ENCODE data around the gene NAIF1.
A peak's percentile ranks its signal among the peaks of the same experiment; 100 is the strongest.
"Not testable (repeated sequence)": the region's sequence is repeated elsewhere in the genome, so short reads cannot be mapped to it uniquely, and the experiment has no call there.

NAIF1 gene

DNA sequence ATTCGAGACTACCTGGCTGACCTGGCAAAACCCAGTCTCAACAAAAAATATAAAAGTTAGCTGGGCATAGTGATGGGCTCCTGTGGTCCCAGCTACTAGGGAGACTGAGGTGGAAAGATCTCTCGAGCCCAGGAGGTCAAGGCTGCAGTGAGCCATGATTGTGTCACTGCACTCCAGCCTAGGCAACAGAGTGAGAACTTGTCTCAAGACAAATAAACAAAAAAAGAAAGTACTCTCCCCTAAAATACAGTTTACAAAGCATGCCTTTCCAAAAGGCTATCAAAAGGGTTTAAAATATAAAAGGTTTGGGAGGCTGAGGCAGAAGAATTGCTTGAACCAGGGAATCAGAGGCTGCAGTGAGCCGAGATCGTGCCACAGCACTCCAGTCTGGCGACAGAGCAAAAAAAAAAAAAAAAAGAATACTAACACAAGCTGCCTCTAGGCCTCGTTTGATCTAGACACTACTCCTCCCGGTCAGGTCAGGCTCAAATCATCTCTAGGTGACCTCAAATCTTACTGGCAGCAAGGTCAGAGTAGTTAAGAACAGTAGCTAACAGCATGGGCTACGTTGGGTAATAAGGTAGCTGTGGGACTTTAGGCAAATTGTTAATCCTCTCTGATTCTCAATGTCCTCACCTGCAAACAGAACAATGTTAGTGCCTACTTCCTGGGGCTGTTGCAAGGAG lies 9.3 kb downstream of the NAIF1 start:
- no peak for DNase-seq (ENCODE audit: low spot score)

DNA sequence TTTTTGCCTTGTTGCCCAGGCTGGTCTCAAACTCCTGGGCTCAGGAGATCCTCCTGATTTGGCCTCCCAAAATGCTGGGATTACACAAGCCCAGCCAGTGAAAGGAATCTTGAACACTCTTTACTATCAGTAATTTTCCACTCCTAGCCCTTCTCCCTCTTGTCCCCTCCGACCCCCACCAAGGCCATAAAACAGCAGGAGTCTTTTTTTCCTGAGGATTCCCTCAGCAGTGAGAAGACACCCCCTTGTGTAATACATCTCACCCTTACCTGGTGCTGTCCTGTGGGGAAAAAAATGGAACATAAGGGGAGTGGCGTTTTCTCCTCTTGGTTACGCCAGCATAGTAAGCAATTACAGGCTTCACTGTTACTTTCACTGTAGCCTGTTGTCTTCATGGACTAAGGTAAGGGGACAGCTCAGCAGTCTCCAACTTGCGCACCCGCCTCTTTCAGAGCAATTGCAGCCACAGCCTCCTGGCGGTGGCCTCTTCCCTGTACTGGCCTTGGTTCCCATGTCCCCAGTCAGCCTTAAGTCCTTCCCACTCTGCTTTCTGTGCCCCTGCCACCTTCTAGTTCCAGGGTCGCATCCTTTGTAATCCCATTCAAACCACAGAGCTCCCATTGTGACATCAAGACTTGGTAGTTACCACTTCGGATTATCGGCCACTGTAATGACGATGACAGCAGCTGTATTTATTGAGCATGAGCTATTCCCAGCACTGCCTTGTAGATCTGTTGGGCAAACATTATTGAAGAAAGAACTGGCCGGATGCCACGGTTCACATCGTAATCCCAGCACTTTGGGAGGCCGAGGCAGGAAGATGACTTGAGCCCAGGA lies 10.0 kb downstream of the NAIF1 start:
- no peak for DNase-seq (ENCODE audit: low spot score)

DNA sequence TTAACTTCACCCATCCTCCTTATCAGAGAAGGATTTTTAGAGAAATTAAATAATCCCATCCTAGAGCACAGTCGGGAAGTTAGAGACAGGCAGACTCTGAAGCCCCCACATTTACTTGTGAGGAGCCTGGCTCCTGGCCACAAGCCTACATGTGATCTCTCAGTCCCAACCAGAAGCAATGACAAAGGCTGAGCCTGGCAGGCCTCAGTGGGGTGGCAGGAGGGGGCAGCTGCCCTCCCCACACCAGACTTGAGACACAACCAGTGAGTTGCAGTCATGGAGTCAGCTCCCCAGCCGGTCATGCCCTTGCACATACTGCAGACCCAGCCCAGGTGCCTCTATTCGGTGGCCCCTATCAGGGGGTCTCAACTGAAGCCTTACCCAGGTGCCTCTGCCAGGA lies 11.0 kb downstream of the NAIF1 start:
- no peak for DNase-seq (ENCODE audit: low spot score)

DNA sequence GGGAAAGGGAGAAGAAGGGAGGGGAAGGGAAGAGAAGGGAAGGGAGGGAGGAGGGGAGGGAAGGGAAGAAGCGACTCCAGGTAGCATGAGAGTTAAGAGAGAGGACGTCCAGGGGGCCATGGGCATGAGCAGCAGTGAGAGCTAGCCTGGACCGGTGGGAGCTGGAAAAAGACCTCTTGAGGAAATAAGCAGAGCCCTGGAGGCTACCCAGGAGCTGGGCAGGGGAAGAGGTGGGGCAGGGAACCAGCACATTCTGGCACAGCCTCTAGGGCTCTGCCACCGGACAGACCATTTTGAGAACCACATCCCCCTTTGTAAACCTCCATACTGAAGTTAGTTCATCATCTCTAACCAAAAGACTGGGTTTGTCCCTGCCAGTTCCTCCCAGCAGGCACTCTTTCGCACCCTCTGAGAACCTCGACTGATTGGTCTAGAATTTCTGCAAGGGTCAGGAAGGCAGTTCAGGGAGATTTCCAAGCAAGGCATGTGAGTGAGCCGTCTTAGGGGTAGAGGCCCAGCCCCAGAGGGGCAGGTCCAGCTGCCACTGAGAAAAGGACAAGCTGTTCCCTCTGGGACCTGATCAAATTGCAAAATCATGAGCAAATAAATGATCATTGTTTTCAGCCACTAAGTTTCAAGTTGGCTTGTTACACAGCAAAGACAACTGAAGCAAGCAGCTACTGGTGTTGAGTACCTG lies 11.6 kb downstream of the NAIF1 start:
- no peak for DNase-seq (ENCODE audit: low spot score)

DNA sequence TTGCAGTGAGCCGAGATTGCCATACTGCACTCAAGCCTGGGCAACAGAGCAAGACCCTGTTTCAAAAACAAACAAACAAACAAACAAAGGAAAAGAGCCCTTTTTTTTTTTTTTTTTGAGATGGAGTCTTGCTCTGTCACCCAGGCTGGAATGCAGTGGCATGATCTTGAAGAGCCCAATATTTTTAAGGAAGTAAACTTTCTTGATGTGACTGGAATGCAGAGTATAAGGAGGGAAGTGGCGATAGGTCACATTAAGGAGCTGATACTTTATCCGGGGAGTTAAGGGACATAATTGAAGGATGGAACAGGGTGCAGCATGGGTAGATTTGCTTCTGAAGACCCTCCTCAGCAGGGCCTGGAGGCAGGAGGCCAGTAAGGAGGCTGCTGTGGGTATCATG lies 13.0 kb downstream of the NAIF1 start:
- no peak for DNase-seq (ENCODE audit: low spot score)

DNA sequence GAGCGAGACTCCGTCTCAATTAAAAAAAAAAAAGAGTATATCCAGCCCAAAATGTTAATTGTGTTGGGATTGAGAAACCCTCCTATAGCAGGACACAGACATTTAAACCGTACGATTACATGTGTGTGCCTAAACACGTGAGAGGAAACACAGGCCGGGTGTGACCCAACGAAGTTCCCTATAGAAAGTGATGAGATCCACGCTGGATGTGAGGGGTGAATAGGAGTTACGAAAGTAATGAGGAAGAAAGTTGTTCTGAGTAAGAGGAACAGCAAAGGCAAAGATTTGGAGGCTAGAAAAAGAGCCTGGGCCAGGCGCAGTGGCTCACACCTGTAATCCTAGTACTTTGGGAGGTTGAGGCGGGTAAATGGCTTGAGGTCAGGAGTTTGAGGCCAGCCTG lies 13.6 kb downstream of the NAIF1 start:
- no peak for DNase-seq (ENCODE audit: low spot score)

DNA sequence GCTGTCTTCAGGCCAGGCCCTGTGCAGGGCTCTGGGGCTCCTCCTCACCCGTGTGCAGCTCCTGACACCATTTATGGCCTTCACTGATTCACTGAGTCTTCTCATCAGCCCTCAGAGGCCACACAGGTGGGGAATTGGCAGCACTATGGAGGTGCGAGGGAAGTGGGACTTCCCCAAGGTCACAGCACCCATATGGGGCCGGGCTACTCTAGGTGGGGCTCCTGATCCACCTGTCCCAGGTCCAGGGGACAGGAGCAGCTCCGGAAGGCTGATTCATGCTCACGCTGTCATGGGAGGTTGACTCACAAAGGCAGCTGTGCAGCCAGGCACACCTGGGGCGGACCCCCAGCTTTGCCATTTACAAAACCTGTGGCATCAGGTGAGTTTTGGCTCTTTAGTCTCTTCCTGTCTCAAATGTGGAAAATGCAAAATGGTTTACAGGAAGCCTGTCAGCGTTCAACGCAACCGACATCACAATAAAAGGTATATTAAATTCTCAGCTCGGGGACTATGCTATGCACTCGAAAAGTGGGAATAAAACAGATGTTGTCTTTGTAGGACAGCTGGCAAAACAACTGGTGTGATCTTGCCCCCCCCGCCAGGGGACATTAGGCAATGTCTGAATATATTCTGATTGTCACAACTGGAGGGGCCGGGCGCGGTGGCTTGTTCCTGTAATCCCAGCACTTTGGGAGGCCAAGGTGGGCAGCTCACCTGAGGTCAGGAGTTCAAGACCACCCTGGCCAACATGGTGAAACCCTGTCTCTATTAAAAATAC lies 15.0 kb downstream of the NAIF1 start:
- peak; percentile 72 for DNase-seq (ENCODE audit: low spot score)

DNA sequence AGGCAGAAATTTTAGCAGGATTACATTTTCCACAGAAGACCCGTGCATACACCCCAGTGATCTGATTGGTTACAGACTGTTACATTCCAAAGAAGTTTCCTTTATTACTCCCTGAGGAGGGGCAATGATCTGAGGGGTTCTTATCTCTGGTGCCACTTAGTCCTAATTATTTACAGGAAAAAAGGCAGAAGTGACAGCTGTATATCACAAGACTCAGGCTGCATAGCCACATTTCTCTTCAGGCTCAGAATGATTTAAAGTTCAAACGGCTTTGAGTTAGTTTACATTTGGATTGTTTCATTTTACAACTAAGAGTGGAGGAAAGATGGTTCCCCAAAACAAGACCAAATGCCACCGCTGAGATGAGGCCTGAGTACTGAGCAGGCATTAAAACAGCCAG lies 17.3 kb downstream of the NAIF1 start:
- no peak for DNase-seq (ENCODE audit: low spot score)

DNA sequence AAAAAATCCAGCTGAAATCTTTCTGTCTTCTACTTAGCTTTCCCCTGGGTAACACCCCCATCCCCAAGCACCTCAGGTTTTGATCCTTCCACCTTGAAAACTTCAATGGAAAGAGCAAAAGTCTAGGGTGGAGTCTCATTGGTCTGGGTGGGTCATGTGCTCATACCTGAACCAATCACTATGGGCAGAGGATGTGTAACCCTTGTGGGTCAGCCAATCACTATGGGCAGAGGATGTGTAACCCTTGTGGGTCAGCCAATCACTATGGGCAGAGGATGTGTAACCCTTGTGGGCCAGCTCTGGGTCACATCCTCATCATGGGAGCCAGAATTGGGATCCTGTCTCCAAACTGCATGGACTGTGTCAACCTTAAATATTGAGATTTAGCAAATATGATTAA lies 18.5 kb downstream of the NAIF1 start:
- DNase-seq (ENCODE audit: low spot score) = no peak

DNA sequence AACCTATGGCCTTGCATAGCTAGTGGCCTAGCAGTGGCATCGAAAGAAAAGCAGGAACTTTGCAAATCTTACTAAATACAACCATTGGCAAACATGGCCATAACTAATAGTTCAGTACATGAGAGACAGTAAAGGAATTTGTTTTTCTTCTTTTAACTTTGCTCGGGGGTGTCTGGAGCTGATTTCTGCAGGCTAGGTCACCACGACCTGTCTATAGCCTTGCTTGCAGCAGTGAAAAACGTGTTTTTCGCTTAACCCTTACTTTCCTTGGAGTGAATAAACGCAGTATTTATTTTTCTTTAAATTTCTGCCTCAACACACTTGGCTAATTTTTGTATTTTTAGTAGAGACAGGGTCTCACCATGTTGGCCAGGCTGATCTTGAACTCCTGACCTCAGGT lies 19.9 kb downstream of the NAIF1 start:
- DNase-seq (ENCODE audit: low spot score) = no peak

DNA sequence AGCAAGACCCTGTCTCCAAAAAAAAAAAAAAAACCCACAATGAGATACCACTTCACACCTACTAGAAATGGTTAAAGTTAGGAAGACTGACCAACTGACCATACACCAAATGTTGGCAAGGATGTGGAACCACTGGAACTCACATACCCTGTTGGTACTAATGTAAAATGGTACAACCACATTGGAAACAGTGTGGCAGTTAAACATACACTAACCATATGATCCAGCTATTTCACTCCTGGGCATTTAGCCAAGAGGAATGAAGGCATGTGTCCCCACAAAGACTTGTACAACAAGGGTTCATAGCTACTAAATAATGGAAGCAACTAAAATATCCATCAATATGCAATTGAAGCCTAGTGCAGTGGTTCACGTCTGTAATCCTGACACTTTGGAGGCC lies 21.3 kb downstream of the NAIF1 start:
- DNase-seq (ENCODE audit: low spot score) = no peak

DNA sequence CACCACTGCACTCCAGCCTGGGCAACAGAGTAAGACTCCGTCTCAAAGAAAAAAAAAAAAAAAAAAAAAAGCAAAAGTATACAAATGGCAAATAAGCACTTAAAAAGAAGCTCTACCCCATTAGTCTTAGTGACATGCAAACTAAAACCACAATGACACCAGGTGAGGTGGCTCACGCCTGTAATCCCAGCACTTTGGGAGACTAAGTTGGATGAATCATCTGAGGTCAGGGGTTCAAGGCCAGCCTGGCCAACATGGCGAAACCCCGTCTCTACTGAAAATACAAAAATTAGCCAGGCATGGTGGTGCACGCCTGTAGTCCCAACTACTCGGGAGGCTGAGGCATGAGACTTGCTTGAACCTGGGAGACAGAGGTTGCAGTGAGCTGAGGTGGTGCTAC lies 21.7 kb downstream of the NAIF1 start:
- not testable (repeated sequence) for DNase-seq (ENCODE audit: low spot score)

DNA sequence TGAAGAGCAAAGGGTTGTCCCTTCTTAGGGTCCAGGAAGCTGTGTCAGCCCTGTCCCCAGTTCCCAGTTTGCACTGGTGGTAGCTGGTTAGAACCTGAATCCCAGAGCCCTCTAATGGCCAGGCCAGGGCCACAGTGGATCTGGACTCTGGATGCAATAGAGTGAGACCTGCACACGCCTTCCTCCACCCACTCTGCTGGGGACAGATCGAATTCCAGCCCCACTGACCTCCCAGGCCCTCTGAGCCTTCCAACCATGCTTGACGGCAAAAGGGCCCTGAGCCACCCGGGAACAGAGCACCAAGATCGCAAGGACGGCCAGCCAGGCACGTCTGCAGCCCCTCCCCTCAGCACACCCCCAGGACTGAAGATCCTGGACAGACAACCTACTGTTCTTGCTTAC lies 23.7 kb downstream of the NAIF1 start:
- DNase-seq (ENCODE audit: low spot score) = no peak

DNA sequence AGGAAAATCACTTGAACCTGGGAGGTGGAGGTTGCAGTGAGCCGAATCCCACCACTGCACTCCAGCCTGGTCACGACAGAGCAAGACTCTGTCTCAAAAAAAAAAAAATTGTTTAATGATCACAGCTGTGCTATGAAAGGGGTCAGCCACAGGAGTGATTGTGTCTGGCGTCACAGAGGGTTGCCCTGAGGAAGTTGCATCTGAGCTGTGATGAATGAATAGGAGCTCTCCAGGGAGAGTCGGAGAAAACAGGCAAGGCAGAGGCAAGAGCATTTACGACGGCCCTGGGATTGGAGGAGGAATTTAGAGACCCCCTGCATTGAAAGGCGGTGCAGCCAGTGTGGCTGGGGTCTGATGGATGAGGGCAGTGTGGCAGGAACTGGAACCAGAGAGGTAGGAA lies 25.1 kb downstream of the NAIF1 start:
- no peak for DNase-seq (ENCODE audit: low spot score)

DNA sequence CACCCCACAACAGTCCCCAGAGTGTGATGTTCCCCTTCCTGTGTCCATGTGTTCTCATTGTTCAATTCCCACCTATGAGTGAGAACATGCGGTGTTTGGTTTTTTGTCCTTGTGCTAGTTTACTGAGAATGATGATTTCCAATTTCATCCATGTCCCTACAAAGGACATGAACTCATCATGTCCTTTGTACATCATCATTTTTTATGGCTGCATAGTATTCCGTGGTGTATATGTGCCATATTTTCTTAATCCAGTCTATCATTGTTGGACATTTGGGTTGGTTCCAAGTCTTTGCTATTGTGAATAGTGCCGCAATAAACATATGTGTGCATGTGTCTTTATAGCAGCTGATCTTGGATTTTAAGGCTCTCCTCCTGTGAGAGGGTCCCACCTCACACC lies 26.3 kb downstream of the NAIF1 start:
- DNase-seq (ENCODE audit: low spot score) = not testable (repeated sequence)

DNA sequence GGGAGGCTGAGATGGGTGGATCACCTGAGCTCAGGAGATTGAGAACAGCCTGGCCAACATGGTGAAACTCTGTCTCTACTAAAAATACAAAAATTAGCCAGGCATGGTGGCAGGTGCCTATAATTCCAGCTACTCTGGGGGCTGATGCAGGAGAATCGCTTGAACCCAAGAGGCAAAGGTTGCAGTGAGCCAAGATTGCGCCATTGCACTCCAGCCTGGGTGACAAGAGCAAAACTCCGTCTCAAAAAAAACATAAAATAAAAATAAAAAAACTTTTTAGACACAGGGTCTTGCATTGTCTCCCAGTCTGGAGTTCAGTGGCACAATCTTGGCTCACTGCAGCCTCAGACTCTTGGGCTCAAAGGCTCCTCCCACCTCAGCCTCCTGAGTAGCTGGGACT lies 30.6 kb downstream of the NAIF1 start:
- not testable (repeated sequence) for DNase-seq (ENCODE audit: low spot score)

DNA sequence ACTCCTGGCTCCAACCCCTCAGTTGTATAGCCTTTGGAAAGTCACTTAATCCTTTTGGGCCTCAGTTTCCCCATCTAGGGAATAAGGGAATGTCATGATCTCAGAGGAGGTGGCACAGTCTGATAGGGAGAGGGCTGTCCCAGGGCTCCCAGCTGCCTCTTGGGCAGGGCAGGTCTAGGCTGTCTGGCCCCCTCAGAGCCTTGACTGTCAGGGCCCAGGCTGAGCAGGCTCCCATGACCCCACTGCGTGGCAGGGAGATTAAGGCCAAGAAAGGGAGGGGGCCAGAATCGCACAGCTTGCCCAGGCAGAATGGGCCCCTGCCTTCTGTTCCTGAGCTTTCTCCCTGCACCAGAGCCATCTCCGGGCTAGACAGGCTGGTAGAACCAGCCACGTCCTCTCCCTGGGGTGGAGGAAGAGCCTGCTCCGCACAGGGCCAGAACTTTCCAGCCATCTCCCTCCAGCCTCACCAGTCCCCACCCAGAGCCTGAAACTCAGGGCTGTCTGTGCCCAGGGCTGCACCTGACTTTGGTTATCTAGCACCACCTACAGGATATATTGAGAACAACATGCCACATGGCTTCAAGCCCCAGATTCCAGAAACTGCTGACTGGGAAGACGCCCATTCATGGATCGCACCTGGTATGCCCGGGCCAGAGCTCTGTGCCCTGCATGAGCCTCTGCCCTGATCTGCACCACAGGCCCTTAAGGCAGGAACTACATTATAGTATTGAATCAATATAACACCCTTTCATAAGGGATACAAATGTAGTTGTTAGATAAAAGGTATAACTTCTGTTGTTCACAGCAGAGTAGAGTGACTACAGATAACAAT lies 32.1 kb downstream of the NAIF1 start:
- DNase-seq (ENCODE audit: low spot score) = peak; percentile 83

DNA sequence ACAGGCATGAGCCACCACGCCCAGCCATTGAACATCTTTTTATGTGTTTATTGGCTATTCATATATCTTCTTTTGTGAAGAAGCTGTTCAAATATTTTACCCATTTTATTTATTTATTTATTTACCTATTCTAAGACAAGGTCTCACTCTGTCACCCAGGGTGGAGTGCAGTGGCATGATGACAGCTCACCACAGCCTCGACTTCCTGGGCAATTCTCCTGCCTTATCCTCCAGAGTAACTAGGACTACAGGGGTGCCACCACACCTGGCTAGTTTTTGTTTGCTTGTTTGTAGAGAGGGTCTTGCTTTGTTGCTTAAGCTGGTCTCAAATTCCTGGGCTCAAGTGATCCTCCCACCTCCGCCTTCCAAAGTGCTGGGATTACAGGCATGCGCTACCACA lies 33.5 kb downstream of the NAIF1 start:
- DNase-seq (ENCODE audit: low spot score) = no peak

DNA sequence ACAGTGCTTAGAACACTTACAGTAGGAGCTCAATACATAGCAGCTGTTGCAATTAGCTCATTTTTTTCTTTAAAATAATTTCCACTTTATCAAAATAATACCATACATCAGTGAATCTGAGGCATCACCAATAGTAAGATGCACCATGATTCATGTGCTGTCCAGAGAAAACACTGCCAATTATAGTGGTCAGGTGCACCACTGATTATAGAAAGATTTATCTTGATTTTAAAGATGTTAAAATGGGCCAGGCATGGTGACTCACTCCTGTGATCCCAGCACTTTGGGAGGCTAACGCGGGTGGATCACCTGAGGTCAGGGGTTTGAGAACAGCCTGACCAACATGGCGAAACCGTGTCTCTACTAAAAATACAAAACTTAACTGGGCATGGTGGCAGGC lies 39.4 kb downstream of the NAIF1 start:
- no peak for DNase-seq (ENCODE audit: low spot score)

DNA sequence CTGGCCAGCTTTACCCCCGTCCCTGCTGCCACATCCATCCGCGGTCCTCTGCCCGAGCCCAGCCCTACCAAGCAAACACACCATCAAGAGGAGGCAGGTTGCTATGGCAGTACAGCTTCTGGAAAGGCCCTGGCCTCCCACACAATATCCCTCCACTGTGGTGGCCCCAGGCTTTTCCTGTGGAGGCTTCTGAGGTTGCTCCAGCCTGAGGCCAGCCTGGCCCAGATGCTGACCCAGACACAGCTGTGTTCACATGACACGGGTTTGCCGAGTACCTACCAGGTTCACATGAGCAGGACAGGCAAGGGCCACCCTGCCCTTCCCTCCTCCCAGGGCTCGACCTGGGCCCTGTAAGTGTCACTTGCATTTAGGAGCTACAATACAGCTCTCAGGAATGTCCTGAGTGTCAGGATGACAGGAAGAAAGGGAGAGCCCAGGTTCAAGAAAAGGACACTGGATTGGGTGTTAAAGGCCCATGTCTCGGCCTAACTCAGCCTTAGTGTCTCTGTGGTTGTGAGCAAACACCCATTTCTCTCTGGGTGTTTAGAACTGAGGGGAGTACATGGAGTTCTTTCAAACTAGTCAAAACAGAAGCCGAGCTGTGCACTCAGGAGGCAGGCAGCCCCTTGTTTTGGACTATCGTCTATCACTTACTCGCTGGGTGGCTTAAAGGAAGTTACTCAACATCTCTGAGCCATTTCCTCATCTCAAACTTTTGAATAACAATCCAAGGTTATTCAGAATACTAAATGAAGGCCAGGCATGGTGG lies 40.2 kb downstream of the NAIF1 start:
- DNase-seq (ENCODE audit: low spot score) = no peak

Measured in LoVo (cell line).